H1 (cell line): Measurements from ENCODE around the gene MEGF11. TPM values are rescaled to one million over a fixed set of nuclear protein-coding genes. Genes with fewer than 3 reads are reported as not detected.

Source experiments
- CTCF ChIA-PET: fragments of 300-600 bp; sonication (Branson Sonifier 250); formaldehyde crosslinking; loops from one replicate; lab custom pipeline; 2021; ENCODE audit not compliant: partially characterized antibody; lab: Charles Lee
- POLR2A ChIA-PET: fragments of 300-600 bp; sonication (Branson Sonifier 250); formaldehyde crosslinking; loops from one replicate; lab custom pipeline; 2021; ENCODE audit warnings: inconsistent platforms; ENCODE audit not compliant: partially characterized antibody; lab: Charles Lee
- DNase-seq, 2 experiments: peaks; one replicate each; pipeline versions ENCODE4 v3.0.0 to v3.0.0-alpha.2; 2010 to 2022; ENCODE audit warnings: low spot score in 2 of 2, low read depth in 1 of 2, mixed read lengths in 1 of 2
- FAIRE-seq: peaks from 2 replicates; lab custom pipeline; 2011; peaks lifted over from hg19 to GRCh38; lab: Jason Lieb, UNC
- H2AFZ ChIP-seq: 2 replicates; pipeline ENCODE4 v1.8.1; 2012; ENCODE audit warnings: low read length, inconsistent platforms
- H2AK5ac ChIP-seq: 2 replicates; pipeline ENCODE4 v1.6.1; 2013; ENCODE audit warnings: low read depth, low read length
- H2BK120ac ChIP-seq: replicated peaks from 2 replicates; pipeline ENCODE3; 2013; ENCODE audit warnings: low read depth, low read length, inconsistent platforms
- H2BK12ac ChIP-seq: 2 replicates; pipeline ENCODE4 v1.6.1; 2013; ENCODE audit warnings: low read depth, low read length
- H2BK15ac ChIP-seq: 2 replicates; pipeline ENCODE4 v1.6.1; 2013; ENCODE audit warnings: low read length
- H2BK20ac ChIP-seq: 2 replicates; pipeline ENCODE4 v1.6.1; 2013; ENCODE audit warnings: low read length
- H2BK5ac ChIP-seq: 2 replicates; pipeline ENCODE4 v1.6.1; 2013; ENCODE audit warnings: low read depth, low read length
- H3K14ac ChIP-seq: 2 replicates; pipeline ENCODE4 v1.6.1; 2013; ENCODE audit warnings: inconsistent platforms; ENCODE audit not compliant: insufficient read length
- H3K18ac ChIP-seq: 2 replicates; pipeline ENCODE4 v1.6.1; 2013; ENCODE audit warnings: low read length; ENCODE audit errors: extremely low read depth
- H3K23ac ChIP-seq: 2 replicates; pipeline ENCODE4 v1.6.1; 2013; ENCODE audit warnings: inconsistent platforms; ENCODE audit not compliant: insufficient read length
- H3K23me2 ChIP-seq: 2 replicates; pipeline ENCODE4 v1.6.1; 2013; ENCODE audit warnings: low read depth, low read length
- H3K27ac ChIP-seq: 2 replicates; pipeline ENCODE4 v1.6.1; 2011; ENCODE audit warnings: low read depth, low read length, inconsistent platforms
- H3K27me3 ChIP-seq, 4 experiments: replicated peaks in 1 of 4; 1 replicate in 1 of 4; 2 replicates in 3 of 4; pipeline versions ENCODE4 v1.6.1 to v1.8.1; 2011 to 2013; ENCODE audit warnings: low read length in 3 of 4, mild to moderate bottlenecking in 3 of 4, inconsistent platforms in 2 of 4, mixed read lengths in 2 of 4, moderate library complexity in 1 of 4; ENCODE audit not compliant: control insufficient read depth in 3 of 4, insufficient read depth in 3 of 4; ENCODE audit errors: extremely low read depth in 1 of 4
- H3K36me3 ChIP-seq, 4 experiments: 2 replicates each; pipeline versions ENCODE4 v1.6.1 to v1.8.1; 2011 to 2013; ENCODE audit warnings: mild to moderate bottlenecking in 4 of 4, low read length in 3 of 4, moderate library complexity in 2 of 4, control low read depth in 1 of 4, inconsistent platforms in 1 of 4; ENCODE audit not compliant: insufficient read depth in 4 of 4, control insufficient read depth in 2 of 4
- H3K4ac ChIP-seq: replicated peaks from 2 replicates; pipeline ENCODE3; 2013; ENCODE audit warnings: low read length, low read depth, mixed read lengths, inconsistent platforms; ENCODE audit not compliant: insufficient read length
- H3K4me1 ChIP-seq, 4 experiments: replicated peaks in 1 of 4; 1 replicate in 1 of 4; 2 replicates in 3 of 4; pipeline versions ENCODE4 v1.6.1 to v1.8.1; 2011 to 2013; ENCODE audit warnings: low read length in 3 of 4, inconsistent platforms in 2 of 4, mixed read lengths in 1 of 4; ENCODE audit not compliant: insufficient read depth in 4 of 4, control insufficient read depth in 3 of 4
- H3K4me2 ChIP-seq, 2 experiments: 2 replicates each; pipeline versions ENCODE4 v1.6.1 to v1.8.1; 2011 to 2013; ENCODE audit warnings: low read depth in 2 of 2, low read length in 2 of 2, control low read depth in 1 of 2, inconsistent platforms in 1 of 2, mild to moderate bottlenecking in 1 of 2; ENCODE audit not compliant: insufficient read depth in 1 of 2
- H3K4me3 ChIP-seq, 4 experiments: fragments of 200-600, 300-600 bp in 1 of 4; sonication (generic), shearing (Covaris generic), sonication (Bioruptor Twin) in 1 of 4; 2 replicates each; pipeline versions ENCODE4 v1.5.1 to v1.8.1; 2011 to 2016; ENCODE audit warnings: low read length in 4 of 4, low read depth in 3 of 4, control low read depth in 2 of 4, inconsistent platforms in 2 of 4, mild to moderate bottlenecking in 2 of 4, mixed read lengths in 1 of 4, moderate library complexity in 1 of 4; ENCODE audit not compliant: insufficient read depth in 2 of 4; ENCODE audit errors: extremely low read depth in 1 of 4
- H3K56ac ChIP-seq: replicated peaks from 2 replicates; pipeline ENCODE3; 2013; ENCODE audit warnings: low read depth, mild to moderate bottlenecking, mixed read lengths, low read length, inconsistent platforms; ENCODE audit not compliant: insufficient read length
- H3K79me1 ChIP-seq: 2 replicates; pipeline ENCODE4 v1.6.1; 2013; ENCODE audit warnings: low read depth, low read length, control low read depth
- H3K79me2 ChIP-seq, 2 experiments: 2 replicates each; pipeline versions ENCODE4 v1.6.1 to v1.8.1; 2012 to 2013; ENCODE audit warnings: low read length in 2 of 2, mild to moderate bottlenecking in 2 of 2, inconsistent platforms in 1 of 2; ENCODE audit not compliant: insufficient read depth in 2 of 2, control insufficient read depth in 1 of 2
- H3K9ac ChIP-seq, 4 experiments: replicated peaks in 1 of 4; 1 replicate in 1 of 4; 2 replicates in 3 of 4; pipeline versions ENCODE4 v1.6.1 to v1.8.1; 2011 to 2013; ENCODE audit warnings: low read depth in 3 of 4, low read length in 3 of 4, control low read depth in 2 of 4, mild to moderate bottlenecking in 2 of 4, moderate library complexity in 2 of 4, inconsistent platforms in 1 of 4; ENCODE audit errors: extremely low read depth in 1 of 4
- H3K9me3 ChIP-seq, 2 experiments: 2 replicates each; pipeline versions ENCODE4 v1.6.1 to v1.8.1; 2012 to 2013; ENCODE audit warnings: mild to moderate bottlenecking in 2 of 2, moderate library complexity in 2 of 2, control low read depth in 1 of 2, inconsistent platforms in 1 of 2, low read depth in 1 of 2, low read length in 1 of 2, mixed read lengths in 1 of 2; ENCODE audit not compliant: insufficient read depth in 2 of 2
- H4K20me1 ChIP-seq, 2 experiments: replicated peaks in 1 of 2; 2 replicates each; pipeline versions ENCODE3 to v1.8.1; 2011 to 2013; ENCODE audit warnings: inconsistent platforms in 2 of 2, low read length in 2 of 2, mild to moderate bottlenecking in 1 of 2; ENCODE audit not compliant: insufficient read depth in 2 of 2, control insufficient read depth in 1 of 2
- H4K5ac ChIP-seq: 2 replicates; pipeline ENCODE4 v1.6.1; 2013; ENCODE audit warnings: low read length, low read depth, mixed read lengths, inconsistent platforms; ENCODE audit not compliant: insufficient read length
- H4K8ac ChIP-seq: 2 replicates; pipeline ENCODE4 v1.8.0; 2013; ENCODE audit warnings: mild to moderate bottlenecking, moderate library complexity, low read length, inconsistent platforms; ENCODE audit not compliant: insufficient read depth; ENCODE audit errors: extremely low read depth
- H4K91ac ChIP-seq: replicated peaks from 2 replicates; pipeline ENCODE3; 2013; ENCODE audit warnings: low read length, mixed read lengths, inconsistent platforms; ENCODE audit not compliant: insufficient read length
- CREB1 ChIP-seq: IDR thresholded peaks from 2 replicates; pipeline ENCODE4 v1.6.1; 2012; ENCODE audit warnings: inconsistent platforms
- KDM5A ChIP-seq: fragments of 200-600 bp; IDR thresholded peaks from 2 replicates; pipeline ENCODE4 v1.7.1; 2012; ENCODE audit warnings: mild to moderate bottlenecking, low read length, inconsistent platforms, mixed read lengths
- RNF2 ChIP-seq: fragments of 200-900, 300-1000 bp; sonication (generic); IDR thresholded peaks from 2 replicates; pipeline ENCODE4 v1.7.1; 2016; ENCODE audit warnings: borderline replicate concordance, low read depth, mild to moderate bottlenecking, antibody characterized with exemption, low read length; ENCODE audit not compliant: poor library complexity, severe bottlenecking; ENCODE audit errors: missing control alignments
- RXRA ChIP-seq: IDR thresholded peaks from 2 replicates; pipeline ENCODE4 v1.6.1; 2011; ENCODE audit warnings: low read depth, mild to moderate bottlenecking, low read length, moderate library complexity; ENCODE audit not compliant: insufficient read depth
- SIRT6 ChIP-seq: IDR thresholded peaks from one replicate; pipeline ENCODE4 v1.7.1; 2012; ENCODE audit warnings: low read length, inconsistent platforms
- SRF ChIP-seq: IDR thresholded peaks from 2 replicates; pipeline ENCODE4 v1.6.1; 2011; ENCODE audit warnings: mild to moderate bottlenecking, low read depth, low read length, moderate library complexity
- TAF1 ChIP-seq: IDR thresholded peaks from 2 replicates; pipeline ENCODE4 v1.6.1; 2011; ENCODE audit warnings: mild to moderate bottlenecking, low read depth, low read length
- TEAD4 ChIP-seq: IDR thresholded peaks from 2 replicates; pipeline ENCODE4 v1.6.1; 2012; ENCODE audit warnings: low read depth, low read length, inconsistent platforms, mixed read lengths
- ZNF274 ChIP-seq: IDR thresholded peaks from 2 replicates; pipeline ENCODE4 v1.7.0; 2012; ENCODE audit warnings: low read length, borderline replicate concordance; ENCODE audit errors: extremely low read depth
- WGBS, 2 experiments: shearing (Covaris generic) in 1 of 2; methylation state at CpG; one replicate each; pipeline versions ENCODE4 v1.1.6 to v1.1.7; 2013 to 2015; ENCODE audit warnings: low lambda C conversion rate in 2 of 2, mixed read lengths in 2 of 2, inconsistent platforms in 1 of 2, low coverage in 1 of 2, missing lambda C conversion rate in 1 of 2; ENCODE audit not compliant: insufficient replicate concordance in 2 of 2, insufficient coverage in 1 of 2, insufficient read length in 1 of 2; ENCODE audit errors: extremely low coverage in 1 of 2, missing lambda C conversion rate in 1 of 2; 5-methylcytosine and 5-hydroxymethylcytosine counted together
- polyA plus RNA-seq, 7 experiments: library from polyadenylated mRNA; depleted of rRNA in 3 of 7; stranded (reverse) in 5 of 7; unstranded in 2 of 7; fragments of >200 nt in 5 of 7; fragments of 200-250 nt in 2 of 7; gene quantifications; 1 replicate in 5 of 7; 2 replicates in 1 of 7; 4 replicates in 1 of 7; pipeline versions ENCODE4 v1.2.1 to v1.2.3, GENCODE V29; 2011 to 2013; ENCODE audit warnings: missing spikeins in 2 of 7, mixed read lengths in 2 of 7
- total RNA-seq: library from RNA; stranded (reverse); fragmentation: NEBNext Ultra II Directional; extraction: Animal tissue kit (Norgen Biotek cat#: 25700); gene quantifications from 2 replicates; pipeline ENCODE4 v1.2.1, GENCODE V29; 2021

Gene MEGF11
- total and polyA plus RNA-seq, 2 of the 8 experiments (the other 6 are each of a cell fraction or from before 2014, with no cell fraction given): 4.4 to 4.8 TPM

- Histone ChIP-seq H4K5ac (no peak overlapping the region), H2BK20ac (no peak overlapping the region), H4K91ac (no peak overlapping the region), H2BK15ac (0 out of 2 replicates have a peak overlapping the region, but pooled peaks have one; percentile 32), H3K79me1 (no peaks in the 10 kb centered on the region), H3K14ac (no peak overlapping the region), H3K79me2 (no peaks in the 10 kb centered on the region), H2AK5ac (no peak overlapping the region), H4K20me1 (no peaks in the 10 kb centered on the region), H3K23me2 (peaks cover 2% of the 10 kb centered on the region), H3K23ac (no peak overlapping the region), H3K27me3 (no peaks in the 10 kb centered on the region), H2BK12ac (peak overlapping the region; percentile 64; the same call in 1 of the 2 replicates), H3K4me1 (peaks cover 10 to 21% (median 11%) of the 10 kb centered on the region in 4 experiments), H3K36me3 (no peaks in the 10 kb centered on the region), H4K8ac (no peak overlapping the region), H2BK120ac (no peak overlapping the region), H3K18ac (no peak overlapping the region; the same call in 1 of the 2 replicates), H2BK5ac (0 out of 2 replicates have a peak overlapping the region, but pooled peaks have one; percentile 7), H3K9me3 (no peaks in the 10 kb centered on the region), H3K4ac (no peak overlapping the region), H3K56ac (no peak overlapping the region), H3K4me3 (peak overlapping the region; percentile 48 to 71 (median 68)), H3K9ac (no peak overlapping the region), H3K4me2 (peak overlapping the region; percentile 55 to 89), H2AFZ (no peak overlapping the region), H3K27ac (no peak overlapping the region)
- TF ChIP-seq SRF (no peak), RNF2 (no peak), SIRT6 (no peak), TAF1 (no peak), CREB1 (no peak), RXRA (no peak), ZNF274 (no peak), TEAD4 (no peak), KDM5A (no peak)
- ChIA-PET CTCF (interaction anchor here (0.7 to 7.8 kb wide), 27 partner anchors 9 to 516 kb away, joined by 3 to 70 read pairs (median 4); no protein-coding TSS in a partner anchor), POLR2A (interaction anchor here (0.8 to 1.5 kb wide), 5 partner anchors 8 to 113 kb away, joined by 3 to 4 read pairs (median 3); partner anchors contain the start of gene RAB11A)
- 44% methylated on average over 8 of the region's 9 CpGs; no CpG with 5 or more reads in 1 of the 2 experiments for WGBS, 2 experiments
- FAIRE-seq (no peak), DNase-seq (no peak)
Observed at GRCh38 chr15:65982627-65983322, 270.8 kb downstream of the MEGF11 start.
